ENCODE results near the gene MMP2.

DNA sequence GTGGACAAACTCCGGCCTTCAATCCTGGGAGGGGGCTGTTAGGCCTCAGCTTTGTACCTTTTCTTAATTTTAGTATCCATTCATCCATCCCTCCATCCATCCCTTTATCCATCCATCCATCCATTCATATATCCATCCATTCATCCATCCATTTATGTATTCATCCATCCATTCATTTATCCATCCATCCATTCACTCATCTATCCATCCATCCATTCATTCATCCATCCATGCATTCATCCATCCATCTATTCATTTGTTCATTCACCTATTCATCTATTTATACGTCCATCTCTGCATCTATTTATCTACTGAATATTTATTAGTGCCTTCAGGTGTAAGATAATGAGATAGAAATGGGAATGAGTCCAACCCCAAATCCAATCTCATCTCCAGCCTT lies 26.0 kb upstream of the MMP2 start:
- TF ChIP-seq, protein P1, sequence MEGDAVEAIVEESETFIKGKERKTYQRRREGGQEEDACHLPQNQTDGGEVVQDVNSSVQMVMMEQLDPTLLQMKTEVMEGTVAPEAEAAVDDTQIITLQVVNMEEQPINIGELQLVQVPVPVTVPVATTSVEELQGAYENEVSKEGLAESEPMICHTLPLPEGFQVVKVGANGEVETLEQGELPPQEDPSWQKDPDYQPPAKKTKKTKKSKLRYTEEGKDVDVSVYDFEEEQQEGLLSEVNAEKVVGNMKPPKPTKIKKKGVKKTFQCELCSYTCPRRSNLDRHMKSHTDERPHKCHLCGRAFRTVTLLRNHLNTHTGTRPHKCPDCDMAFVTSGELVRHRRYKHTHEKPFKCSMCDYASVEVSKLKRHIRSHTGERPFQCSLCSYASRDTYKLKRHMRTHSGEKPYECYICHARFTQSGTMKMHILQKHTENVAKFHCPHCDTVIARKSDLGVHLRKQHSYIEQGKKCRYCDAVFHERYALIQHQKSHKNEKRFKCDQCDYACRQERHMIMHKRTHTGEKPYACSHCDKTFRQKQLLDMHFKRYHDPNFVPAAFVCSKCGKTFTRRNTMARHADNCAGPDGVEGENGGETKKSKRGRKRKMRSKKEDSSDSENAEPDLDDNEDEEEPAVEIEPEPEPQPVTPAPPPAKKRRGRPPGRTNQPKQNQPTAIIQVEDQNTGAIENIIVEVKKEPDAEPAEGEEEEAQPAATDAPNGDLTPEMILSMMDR (IDR thresholded peaks at IDR 0.05) = no peak
- TF ChIP-seq POLR2AphosphoS5 (IDR thresholded peaks at IDR 0.05) = no peak
- TF ChIP-seq POLR2A (IDR thresholded peaks at IDR 0.05) = no peak
